Psoas muscle (tissue), 8 donors: ENCODE data around the gene PHOSPHO2. TPM values are rescaled to one million over a fixed set of nuclear protein-coding genes. Genes with fewer than 3 reads are reported as not detected.

ENCODE experiments used
- ATAC-seq, 4 donors: fragments of 200-7000 bp; cut with Tn5 transposase; one replicate each; pipeline ENCODE4 v1.9.1; 2020; ENCODE audit warnings: moderate library complexity in 3 of 4, mild to moderate bottlenecking in 2 of 4
- DNase-seq, 2 donors: peaks; one replicate each; pipeline ENCODE4 v3.0.0-alpha.2; 2020
- H3K27ac ChIP-seq: fragments of 200-600 bp; one replicate; pipeline ENCODE4 v1.8.0; 2022
- H3K27me3 ChIP-seq, 3 donors: fragments of 200-600 bp in 1 of 3; one replicate each; pipeline versions ENCODE4 v1.6.1 to v1.8.0; 2013 to 2022; ENCODE audit warnings: low read length in 2 of 3, mild to moderate bottlenecking in 2 of 3, moderate library complexity in 1 of 3; ENCODE audit not compliant: insufficient read depth in 3 of 3
- H3K36me3 ChIP-seq, 2 donors: fragments of 200-600 bp in 1 of 2; one replicate each; pipeline versions ENCODE4 v1.6.1 to v1.8.0; 2013 to 2022; ENCODE audit warnings: low read depth in 1 of 2, mild to moderate bottlenecking in 1 of 2, moderate library complexity in 1 of 2; ENCODE audit not compliant: insufficient read depth in 1 of 2
- H3K4me1 ChIP-seq: fragments of 200-600 bp; one replicate; pipeline ENCODE4 v1.8.0; 2022
- H3K4me3 ChIP-seq: fragments of 200-600 bp; one replicate; pipeline ENCODE4 v1.8.0; 2022; ENCODE audit warnings: mild to moderate bottlenecking
- H3K9me3 ChIP-seq: fragments of 200-600 bp; one replicate; pipeline ENCODE4 v1.8.0; 2022
- CTCF ChIP-seq: fragments of 200-600 bp; IDR thresholded peaks from one replicate; pipeline ENCODE4 v1.8.0; 2022; ENCODE audit warnings: antibody characterized with exemption
- WGBS, 3 donors: extraction: QIAGEN DNeasy Blood & Tissue Kit; methylation state at CpG; one replicate each; pipeline versions ENCODE4 v1.1.6 to v1.1.7; 2013; 5-methylcytosine and 5-hydroxymethylcytosine counted together
- intact Hi-C, 2 donors: fragments of 100-400 bp; cut with DNase I; formaldehyde crosslinking; loops; one replicate each; pipeline versions ENCODE4 v1.11.0 to v1.14.2; 2022
- polyA plus RNA-seq, 3 donors: library from polyadenylated mRNA; stranded (reverse); fragments of 200-250 nt; gene quantifications; one replicate each; pipeline ENCODE4 v1.2.3, GENCODE V29; 2013
- total RNA-seq, 4 donors: library from RNA; stranded (reverse); fragmentation: NEBNext Ultra II Directional in 2 of 4; extraction: Animal tissue kit (Norgen Biotek cat#: 25700) in 2 of 4; gene quantifications; one replicate each; pipeline versions ENCODE4 v1.2.1 to v1.2.4, GENCODE V29; 2021 to 2023
- donor health status: healthy with polysubstance abuse.
- donor health status: DM: no; HTN: no; CAD: no; lungs with moderate emphysema.
- donor health status: Bipolar disorder and iron deficiency.
- donor health status: healthy.
- donor health status: DM: yes; HTN: yes; CAD: no.
- donor health status: DM: no; HTN: no; CAD: no.
- donor health status: DM: no; HTN: no; CAD: no.
- donor health status: DM: yes; HTN: yes; CAD: no.

The PHOSPHO2 gene
- total and polyA plus RNA-seq, 7 donors = 0.86 to 7.5 (median 1.6) TPM

GRCh38 chr2:169663247-169663646 lies 31.0 kb upstream of the PHOSPHO2 start:
- no peak for ATAC-seq
- Histone ChIP-seq H3K4me3 (no peak overlapping the region), H3K9me3 (no peaks in the 10 kb centered on the region), H3K27me3 (no peaks in the 10 kb centered on the region), H3K27ac (no peak overlapping the region), H3K4me1 (no peaks in the 10 kb centered on the region), H3K36me3 (no peaks in the 10 kb centered on the region)
- 87 to 92% (median 91%) methylated on average over 3 of the region's 3 CpGs for WGBS, 3 donors
- no peak for DNase-seq
- TF ChIP-seq CTCF = no peak
- intact Hi-C loops = no loop called here

- intact Hi-C loops = no loop called here
- Histone ChIP-seq H3K27me3 (no peaks in the 10 kb centered on the region), H3K9me3 (no peaks in the 10 kb centered on the region), H3K36me3 (no peaks in the 10 kb centered on the region), H3K27ac (no peak overlapping the region), H3K4me1 (no peaks in the 10 kb centered on the region), H3K4me3 (no peak overlapping the region)
- no peak for ATAC-seq
- no peak for DNase-seq
- no peak for TF ChIP-seq CTCF
- 66 to 78% (median 73%) methylated on average over 1 of the region's 1 CpG for WGBS, 3 donors
These were observed 29.7 kb upstream of the PHOSPHO2 start for GRCh38 chr2:169664600-169664977.

GRCh38 chr2:169664978-169665930 lies 29.0 kb upstream of the PHOSPHO2 start:
- intact Hi-C loops = no loop called here
- TF ChIP-seq CTCF = no peak
- Histone ChIP-seq H3K4me3 (no peak overlapping the region), H3K36me3 (no peaks in the 10 kb centered on the region), H3K4me1 (no peaks in the 10 kb centered on the region), H3K27ac (no peak overlapping the region), H3K27me3 (no peaks in the 10 kb centered on the region), H3K9me3 (no peaks in the 10 kb centered on the region)
- WGBS, 3 donors = 61 to 75% (median 66%) methylated on average over 1 of the region's 1 CpG
- ATAC-seq (no peak), DNase-seq (no peak)

- DNase-seq = no peak
These were observed 26.7 kb upstream of the PHOSPHO2 start for GRCh38 chr2:169667583-169667982.

More at GRCh38 chr2:169667583-169667982, 26.7 kb upstream of the PHOSPHO2 start:
- intact Hi-C loops = no loop called here
- no peak overlapping the region for H3K4me3 ChIP-seq
- no peak overlapping the region for H3K27ac ChIP-seq
- no peaks in the 10 kb centered on the region for H3K9me3 ChIP-seq
- 14 to 21% (median 19%) methylated on average over 2 of the region's 2 CpGs for WGBS, 3 donors
- no peaks in the 10 kb centered on the region for H3K27me3 ChIP-seq
- TF ChIP-seq CTCF = no peak
- ATAC-seq = no peak
- no peaks in the 10 kb centered on the region for H3K4me1 ChIP-seq
- H3K36me3 ChIP-seq = no peaks in the 10 kb centered on the region
